ENCODE data around the gene BOC.

GRCh38 chr3:113286524-113286923, 75.2 kb downstream of the BOC start:
- TF ChIP-seq CTCF (IDR thresholded peaks at IDR 0.05; ENCODE audit: low read depth, low read length, poor library complexity, severe bottlenecking) (no peak), EZH2phosphoT487 (IDR thresholded peaks at IDR 0.05; ENCODE audit: borderline replicate concordance, low read length) (no peak)

Measured in DOHH2 (cell line).